GM12872 (cell line): Measurements from ENCODE around the gene CDC25C.
A peak's percentile ranks its signal among the peaks of the same experiment; 100 is the strongest.

Experiments used
- TF ChIP-seq, protein P1 (sequence below): IDR thresholded peaks from 3 replicates; pipeline ENCODE4 v1.5.1; 2011; ENCODE audit warnings: low read depth, mild to moderate bottlenecking, low read length, moderate library complexity; ENCODE audit not compliant: insufficient read depth

The CDC25C gene

DNA sequence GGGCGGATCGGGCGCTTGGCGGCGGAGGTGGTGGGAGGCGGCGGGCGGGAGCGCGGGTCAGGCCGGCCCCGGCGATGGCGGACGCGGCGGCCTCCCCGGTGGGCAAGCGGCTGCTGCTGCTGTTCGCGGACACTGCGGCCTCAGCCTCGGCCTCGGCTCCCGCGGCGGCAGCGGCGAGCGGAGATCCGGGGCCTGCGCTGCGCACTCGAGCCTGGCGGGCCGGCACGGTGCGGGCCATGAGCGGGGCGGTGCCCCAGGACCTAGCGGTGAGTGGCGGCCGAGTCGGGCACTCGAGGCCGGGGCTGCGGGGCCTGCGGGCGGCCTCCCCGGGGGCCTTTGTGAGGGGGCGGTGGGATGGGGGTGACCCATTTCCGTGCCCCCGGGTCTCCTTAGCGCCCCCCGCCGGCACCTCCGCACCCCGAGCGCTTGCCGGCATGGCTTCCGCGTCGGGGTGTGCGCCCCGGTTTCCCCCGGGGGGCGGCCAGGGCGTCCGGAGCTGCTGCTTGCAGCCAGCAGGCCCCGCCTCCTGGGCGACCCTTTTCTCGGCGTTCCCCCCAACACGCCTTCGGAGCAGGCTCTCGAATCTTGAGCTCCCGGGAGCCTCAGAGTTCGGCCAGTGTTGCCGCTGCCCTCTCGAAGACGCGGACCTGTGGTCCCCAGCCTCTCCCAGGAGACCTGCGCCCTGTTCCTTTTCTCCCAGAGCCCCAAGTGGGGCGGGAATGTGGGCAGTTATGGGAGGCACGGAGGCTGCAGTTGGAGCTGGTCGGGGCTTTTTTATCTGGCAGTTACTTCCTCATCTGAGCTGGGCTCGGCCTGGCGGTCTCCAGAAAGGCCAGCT lies 21.3 kb upstream of the CDC25C start:
- TF ChIP-seq, protein P1, sequence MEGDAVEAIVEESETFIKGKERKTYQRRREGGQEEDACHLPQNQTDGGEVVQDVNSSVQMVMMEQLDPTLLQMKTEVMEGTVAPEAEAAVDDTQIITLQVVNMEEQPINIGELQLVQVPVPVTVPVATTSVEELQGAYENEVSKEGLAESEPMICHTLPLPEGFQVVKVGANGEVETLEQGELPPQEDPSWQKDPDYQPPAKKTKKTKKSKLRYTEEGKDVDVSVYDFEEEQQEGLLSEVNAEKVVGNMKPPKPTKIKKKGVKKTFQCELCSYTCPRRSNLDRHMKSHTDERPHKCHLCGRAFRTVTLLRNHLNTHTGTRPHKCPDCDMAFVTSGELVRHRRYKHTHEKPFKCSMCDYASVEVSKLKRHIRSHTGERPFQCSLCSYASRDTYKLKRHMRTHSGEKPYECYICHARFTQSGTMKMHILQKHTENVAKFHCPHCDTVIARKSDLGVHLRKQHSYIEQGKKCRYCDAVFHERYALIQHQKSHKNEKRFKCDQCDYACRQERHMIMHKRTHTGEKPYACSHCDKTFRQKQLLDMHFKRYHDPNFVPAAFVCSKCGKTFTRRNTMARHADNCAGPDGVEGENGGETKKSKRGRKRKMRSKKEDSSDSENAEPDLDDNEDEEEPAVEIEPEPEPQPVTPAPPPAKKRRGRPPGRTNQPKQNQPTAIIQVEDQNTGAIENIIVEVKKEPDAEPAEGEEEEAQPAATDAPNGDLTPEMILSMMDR = peak; percentile 49; the same call in 2 of the 3 replicates

DNA sequence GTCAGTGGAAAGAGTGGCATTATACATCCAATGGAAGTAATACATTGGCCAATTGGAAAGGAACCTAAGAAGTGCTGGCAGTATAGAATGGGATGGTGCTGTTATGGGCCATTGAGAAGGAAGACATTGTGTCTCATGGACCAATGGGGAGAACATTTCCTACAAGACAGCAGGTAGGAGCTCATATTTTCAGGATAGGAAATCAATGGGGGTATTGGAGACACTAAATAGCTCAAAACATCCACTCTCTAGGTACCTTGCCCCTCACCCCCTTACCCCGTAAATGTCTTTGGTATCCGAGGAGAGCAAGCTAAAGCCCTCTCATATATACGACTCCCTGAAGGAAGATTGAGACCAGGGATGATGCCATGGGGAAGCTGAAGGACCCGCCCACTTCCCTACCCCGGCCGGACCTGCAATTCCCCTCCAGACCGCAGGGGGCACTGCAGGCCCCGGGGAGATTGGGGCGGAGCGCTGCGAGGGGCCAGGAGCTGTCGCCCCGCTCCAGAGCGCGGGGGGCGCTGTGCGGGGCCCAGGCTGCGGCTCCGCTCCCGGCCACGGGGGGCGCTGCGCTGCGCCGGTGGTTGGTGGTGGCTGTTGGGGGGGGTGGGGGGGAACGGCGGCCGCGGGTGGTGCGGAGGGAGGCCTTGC lies 20.6 kb upstream of the CDC25C start, which contains the start of gene KDM3B:
Gene KDM3B, plus strand, starts transcription at position 615 of the 651 bp plus-strand sequence. CDS start 111 bp downstream, outside the sequence.
- TF ChIP-seq, protein P1 = peak; percentile 99

DNA sequence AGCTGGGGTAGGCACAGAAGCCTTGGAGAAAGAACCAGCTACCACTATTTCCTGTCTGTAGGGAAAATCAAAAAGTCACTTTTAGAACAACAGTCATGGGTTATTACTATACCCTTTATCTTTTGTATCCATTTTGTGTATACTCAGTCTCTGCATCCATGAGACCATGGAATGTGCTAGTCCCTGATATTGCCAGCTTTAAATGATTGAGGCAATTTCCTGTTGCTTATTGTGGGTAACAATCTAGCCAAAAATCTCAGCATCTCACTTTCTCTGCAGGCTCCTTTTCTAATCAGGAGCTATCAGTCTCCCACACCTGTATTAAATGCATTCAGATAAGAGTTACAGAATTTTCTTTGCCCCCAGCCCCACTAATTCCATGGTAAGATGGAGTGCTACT lies 19.9 kb upstream of the CDC25C start:
- TF ChIP-seq, protein P1 = no peak

DNA sequence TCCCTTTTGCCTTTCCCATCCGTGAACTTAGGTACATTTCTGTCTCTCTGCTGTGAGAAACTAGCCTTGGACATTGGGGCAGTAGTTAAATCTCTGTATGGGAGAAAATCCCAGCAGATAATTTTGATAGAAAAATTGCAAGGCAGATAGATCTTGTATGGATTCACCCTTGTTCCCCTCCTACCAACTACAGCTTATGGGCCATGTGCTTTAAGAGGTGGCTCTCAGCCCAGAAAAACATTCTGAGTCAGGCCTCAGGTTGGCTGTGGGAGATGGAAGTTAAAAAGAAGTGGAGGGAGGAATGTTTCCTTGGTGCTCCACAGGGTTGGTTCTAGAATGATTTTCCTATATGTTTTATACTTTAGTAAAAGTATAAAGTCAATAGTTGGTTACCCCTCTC lies 19.5 kb upstream of the CDC25C start:
- TF ChIP-seq, protein P1 = no peak

GRCh38 chr5:138350563-138350890 lies 18.9 kb upstream of the CDC25C start:
- TF ChIP-seq, protein P1 = no peak

DNA sequence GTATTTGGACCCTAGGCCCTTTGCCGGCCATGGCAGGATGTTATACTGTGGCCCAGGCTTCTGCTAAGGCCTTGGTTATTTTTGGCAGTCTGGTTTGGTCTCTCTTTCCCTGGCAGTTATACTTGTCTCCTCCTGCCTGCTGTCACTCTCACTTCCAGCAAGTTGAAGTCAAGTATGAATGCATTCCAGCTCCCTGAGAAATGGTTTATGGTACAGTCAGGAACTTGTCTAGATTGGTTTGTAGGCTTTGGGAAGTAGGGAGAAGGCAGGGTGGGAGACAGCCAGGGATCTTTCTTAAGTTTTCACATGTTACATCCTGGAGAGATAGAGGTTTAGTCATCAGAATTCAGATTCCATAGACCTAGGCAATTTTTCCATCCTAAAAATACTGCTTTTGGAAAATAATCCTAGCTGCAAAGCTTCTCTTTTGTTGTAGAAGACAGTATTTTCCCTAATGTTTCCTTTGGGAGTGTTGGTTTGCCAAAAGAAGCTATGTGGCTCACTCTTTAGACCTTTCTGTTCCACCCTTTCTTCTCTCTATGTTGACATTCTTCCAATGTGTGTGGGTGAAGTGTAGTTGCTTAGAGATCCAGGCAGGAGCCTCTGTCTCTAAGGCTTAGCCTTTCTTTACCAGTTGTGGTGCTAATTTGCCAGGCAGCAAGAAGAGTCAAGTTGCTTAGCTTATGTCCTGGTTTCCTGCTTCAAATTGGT lies 18.4 kb upstream of the CDC25C start:
- TF ChIP-seq, protein P1 = no peak

DNA sequence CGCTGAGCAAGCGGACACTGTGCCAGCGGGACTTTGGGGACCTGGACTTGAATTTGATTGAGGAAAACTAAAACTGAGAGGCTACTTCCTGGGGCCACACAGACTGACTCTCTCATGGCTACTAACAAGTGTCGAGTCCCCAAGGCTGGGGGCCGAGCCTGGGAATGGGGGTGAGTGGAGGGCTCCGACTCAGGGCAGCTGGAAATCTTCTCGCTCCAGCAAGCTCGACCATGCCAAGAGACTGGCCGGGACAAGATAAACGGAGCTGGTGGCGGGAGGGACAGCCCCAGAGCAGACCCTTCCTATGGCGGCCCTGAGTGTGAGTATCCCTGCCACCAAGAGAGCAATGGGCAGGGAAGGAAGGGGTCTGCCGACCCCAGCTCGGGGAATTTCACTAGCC lies 15.3 kb upstream of the CDC25C start:
- TF ChIP-seq, protein P1 = no peak
